Ramos (cell line): ENCODE data around the gene UTY.

Experiments
- in situ Hi-C: fragments of 300-500 bp; cut with MboI; formaldehyde crosslinking; loops from one replicate; pipeline ENCODE4 v1.14.3; 2022; ENCODE audit warnings: low sequenced_read_pairs; ENCODE audit not compliant: unreplicated experiment

The UTY gene

DNA sequence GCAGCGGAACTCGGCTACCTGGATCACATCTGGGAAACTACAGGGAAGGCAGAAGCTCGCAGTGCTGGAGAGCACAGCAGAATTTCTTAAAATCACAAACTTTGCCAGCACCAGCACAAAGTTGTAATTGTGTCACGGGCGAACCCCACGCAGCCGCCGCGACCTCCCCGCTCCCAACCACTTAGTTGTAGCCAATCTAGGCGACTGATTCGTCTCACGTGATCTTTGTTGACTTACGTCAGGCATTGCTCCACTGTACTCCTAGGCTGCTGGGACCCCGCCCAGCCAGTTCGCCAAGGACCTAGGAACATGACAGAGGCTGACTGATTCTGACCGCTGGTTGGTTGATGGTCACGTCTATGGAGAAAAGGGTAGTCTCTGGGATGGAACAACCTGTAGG, at the start of gene UTY:
UTY (minus strand) TSS at position 206 of the 400 bp plus-strand sequence. CDS start 368 bp downstream, outside the sequence.
- in situ Hi-C loops = no loop called here

DNA sequence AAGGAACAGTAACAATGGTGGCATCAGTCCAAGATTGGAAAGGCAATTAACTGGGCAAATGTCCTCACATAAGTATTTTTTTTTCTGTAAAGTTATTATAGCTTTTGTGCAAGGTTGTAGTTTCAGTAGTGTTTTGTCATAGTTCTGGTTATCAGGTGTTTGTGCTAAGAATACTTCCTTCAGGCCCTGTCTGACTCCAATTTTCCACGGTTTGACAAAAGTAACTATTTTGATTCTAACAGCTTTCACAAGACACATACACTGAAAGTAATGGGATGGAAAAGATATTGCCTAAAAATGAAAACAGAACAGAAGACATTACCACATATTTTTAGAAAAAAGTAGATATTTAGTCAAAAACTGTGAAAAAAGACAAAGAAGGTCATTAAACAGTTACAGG, 40.6 kb upstream of the UTY start:
- in situ Hi-C loops = no loop called here

DNA sequence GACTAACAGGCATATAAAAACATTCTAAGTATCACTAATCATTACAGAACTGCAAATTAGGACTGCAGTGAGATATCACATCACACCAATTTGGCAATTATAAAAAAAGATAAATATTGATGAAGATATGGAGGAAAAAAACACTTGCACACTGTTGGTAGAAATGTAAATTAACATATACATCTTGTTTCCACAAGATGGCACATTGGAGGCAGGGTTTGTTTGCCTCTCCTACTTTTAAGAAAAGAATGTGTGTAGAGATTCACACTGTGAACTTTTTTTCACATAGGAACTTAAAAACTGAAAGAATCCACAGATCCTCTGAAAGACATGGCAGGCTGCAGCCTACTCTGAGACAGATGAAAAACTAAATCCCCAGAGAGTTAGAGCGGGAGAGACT, 21.4 kb upstream of the UTY start:
- in situ Hi-C loops = no loop called here

DNA sequence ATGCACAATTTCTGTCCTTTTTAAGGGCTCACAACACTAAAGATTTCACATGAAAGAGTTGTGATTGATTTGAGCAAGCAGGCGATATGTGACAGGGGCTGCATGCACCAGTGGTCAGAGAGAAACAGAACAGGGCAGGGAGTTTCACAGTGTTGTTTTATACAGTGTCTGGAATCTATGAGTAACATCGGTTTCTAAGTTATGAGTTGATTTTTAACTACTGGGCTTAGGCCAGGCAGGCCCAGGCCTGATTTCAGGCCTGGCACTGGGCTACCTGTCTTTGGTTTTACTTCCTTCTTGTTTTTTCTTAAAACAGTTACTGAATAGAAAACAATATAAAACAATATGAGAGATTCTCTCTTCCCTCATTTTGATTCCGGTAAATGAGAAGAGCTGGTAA, 13.9 kb upstream of the UTY start:
- in situ Hi-C loops = no loop called here

DNA sequence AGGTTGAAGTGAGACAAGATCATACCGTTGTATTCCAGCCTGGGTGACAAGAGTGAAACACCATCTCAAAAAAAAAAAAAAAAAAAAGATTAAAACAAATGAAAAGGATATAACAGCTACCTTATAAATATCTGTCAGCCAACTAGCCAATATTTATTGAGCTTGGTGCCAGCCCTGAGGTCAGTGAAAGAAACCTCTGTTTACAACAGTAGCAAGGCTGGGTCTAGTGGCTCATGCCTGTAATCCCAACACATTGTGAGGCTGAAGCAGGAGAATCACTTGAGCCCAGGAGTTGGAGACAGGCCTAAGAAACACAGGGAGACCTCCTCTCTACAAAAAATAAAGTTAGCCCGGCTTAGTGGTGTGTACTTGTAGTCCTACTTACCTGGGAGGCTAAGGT, 12.6 kb upstream of the UTY start:
- in situ Hi-C loops = no loop called here

DNA sequence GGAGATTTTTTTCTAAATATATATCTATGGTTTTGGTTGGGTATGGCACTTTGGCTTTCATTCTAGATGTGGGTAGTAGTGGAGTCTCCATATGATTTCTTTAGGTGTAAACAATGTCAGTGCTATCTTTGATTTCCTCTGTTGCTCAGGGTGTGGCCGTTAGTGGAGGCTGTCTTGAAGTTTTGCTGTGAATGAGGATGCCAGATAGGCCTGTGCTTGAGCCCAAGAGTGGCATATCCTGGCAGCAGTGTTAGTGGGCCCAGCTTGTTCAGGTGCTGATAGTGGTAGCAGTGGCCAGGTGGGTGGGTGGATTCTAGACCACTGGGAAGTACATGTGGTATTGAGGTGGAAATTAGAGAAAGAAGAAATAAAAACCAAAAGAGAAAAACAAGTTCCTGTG, 8.9 kb upstream of the UTY start:
- in situ Hi-C loops = no loop called here

DNA sequence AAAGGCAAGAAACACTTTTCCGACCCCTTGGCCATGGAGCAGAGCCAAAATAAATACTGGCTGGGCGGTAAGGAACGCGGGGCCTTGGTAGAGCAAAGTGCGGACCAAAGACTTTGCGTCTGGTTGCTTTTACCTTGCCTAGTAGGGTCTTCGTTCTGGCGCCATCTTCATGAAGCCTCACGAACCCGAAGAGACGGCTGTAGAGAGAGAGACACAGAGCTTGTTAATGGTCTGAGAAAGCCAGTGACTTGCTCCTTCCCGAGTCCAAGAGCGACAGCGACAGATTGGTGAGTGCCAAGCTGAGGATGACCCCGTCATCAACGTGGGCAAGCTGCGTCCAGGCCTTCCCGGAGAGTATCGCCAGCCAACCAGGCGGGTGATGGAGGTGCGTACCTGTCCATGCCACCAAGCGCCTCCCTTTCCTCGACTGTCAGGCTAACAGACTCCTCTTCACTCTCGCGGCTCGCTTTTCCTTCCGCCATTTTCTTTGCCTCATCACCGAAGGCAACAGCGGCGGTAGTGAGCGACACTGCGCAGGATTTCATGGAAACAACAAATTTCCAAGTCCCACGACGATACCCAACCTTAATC, 617 bp downstream of the UTY start:
- in situ Hi-C loops = no loop called here

DNA sequence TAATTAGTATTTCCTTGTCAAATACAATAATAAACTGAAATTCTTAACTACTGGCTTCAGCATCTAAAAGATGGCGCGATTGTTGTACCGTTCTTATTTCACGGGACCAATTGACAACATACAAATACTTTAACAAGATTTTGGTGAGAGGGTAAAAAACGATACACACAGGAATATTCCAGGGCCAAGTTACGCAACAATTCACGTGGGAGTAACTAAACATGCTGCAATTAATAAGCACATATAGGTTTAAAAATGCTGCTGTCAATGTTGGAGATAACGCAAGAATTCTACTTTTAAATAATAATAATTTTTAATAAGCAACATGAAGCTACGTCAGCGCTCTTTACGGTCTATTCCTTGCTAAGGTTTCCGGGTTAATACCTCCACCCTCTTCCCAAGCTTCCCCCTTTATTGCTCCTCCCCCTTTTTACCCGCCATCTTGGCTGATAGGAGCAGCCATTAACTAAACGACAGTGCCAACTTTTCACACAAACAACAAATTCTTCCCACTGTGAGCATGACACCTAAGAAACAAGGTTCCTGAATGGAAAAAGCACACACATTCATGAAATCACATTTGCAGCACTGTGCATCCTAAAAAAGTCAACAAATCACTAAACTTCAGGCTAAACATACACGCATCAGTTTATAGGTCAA, 1.6 kb downstream of the UTY start:
- in situ Hi-C loops = no loop called here

DNA sequence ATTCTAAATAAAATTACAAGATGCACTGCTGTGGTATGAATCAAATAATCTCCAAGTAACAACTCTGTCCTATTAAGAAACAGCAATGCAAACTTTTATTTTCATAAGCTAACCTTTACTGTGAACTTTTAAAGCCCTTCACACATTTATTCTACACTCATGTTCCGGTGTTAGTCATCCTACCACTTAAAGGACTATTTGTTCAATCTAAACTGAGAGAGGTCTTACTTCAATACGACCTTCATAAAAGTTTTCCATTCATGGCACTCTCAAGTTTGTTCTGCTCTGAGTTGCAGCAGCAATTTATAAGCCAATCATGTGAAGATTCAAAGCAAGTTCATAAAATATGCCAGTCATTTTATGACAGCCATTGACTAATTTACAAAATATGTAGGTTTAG, 4.8 kb downstream of the UTY start:
- in situ Hi-C loops = no loop called here

DNA sequence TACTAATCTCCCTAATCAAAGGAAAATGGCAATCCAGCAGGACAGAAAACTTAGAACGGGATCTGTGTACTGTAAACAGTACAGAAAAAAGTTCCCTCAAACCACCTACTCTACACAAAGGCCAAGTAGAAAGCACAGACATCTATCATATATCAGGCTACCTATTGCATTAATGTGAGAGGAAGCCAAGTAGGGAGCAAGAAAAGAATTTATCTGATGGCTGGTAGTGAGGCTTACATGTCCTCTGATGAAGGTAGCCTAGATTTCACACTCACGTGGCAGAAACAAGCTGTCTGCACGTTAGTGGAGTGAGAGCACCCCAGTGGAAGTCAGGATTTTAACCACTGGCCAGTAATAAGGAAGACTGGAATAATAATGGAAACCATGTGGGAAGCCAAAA, 28.3 kb downstream of the UTY start:
- in situ Hi-C loops = no loop called here

DNA sequence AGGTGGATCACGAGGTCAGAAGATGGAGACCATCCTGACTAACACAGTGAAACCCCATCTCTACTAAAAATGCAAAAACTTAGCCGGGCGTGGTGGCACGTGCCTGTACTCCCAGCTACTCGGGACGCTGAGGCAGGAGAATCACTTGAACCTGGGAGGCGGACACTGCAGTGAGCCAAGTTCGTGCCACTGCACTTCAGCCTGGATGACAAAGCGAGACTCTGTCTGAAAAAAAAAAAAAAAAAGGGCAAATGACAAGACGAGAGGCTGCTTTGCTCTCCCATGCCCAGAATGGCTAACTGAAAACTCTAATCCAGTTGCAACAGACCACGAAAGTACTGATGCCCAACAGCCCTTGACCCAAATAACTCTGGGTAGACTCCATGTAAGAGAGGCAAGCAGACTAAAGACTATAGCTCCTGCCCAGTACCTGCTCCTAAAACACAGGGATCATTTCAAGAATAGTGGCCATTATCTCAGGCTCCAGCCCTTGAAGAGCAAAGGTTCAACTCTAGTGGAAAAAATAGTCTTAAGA, 29.2 kb downstream of the UTY start:
- in situ Hi-C loops = no loop called here

DNA sequence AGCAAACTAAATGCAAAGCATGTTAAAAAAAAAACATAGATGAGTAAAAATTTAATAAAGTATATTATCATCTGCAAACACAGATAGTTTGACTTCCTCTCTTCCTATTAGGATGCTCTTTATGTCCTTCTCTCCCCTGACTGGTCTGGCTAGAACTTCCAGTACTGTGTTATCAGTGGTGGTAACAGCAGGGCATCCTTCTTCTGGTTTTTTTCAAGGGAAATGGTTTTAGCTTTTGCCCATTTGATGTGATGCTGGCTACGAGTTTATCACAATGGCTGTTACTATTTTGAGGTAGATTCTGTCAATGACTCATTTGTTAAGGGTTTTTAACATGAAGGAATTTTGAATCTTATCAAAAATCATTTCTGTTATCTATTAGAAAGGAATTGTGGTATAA, 34.3 kb downstream of the UTY start:
- in situ Hi-C loops = no loop called here

DNA sequence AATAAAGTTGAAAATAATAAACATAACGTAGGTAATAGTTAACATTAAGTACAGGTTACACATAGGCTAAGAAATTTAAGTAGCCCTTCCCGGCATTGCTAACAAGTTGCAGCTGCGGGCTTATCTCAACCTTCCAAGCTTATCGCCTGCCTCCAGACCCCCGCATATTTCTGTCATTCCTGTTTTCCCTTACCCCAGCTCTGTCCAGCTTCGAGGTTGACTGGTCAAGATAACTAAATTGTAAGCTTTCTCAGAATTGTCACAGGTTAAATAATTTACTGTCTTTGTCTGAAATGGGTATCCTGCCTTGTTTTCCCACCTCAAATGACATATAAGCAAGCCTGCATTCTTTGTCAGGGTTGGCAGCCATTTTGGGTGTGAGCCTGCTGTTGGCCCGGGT, 36.7 kb downstream of the UTY start:
- in situ Hi-C loops = no loop called here

DNA sequence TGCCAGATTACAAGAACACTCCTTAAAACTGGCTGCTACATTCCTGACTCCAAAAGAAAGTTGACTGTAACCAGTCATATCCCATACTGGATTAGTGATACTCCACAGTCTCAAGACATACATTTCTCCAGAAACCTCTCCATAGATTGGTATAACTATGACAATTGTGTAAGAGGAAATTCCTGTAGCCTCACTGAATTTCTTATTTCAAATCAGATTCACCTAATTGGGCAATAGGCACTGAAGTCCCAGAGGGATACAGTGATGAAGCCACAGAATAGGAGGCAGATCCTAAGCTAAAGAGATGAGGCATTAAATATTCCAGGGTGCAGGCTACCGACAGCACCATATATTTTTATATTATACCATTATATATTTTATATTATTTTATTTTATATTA, 39.0 kb downstream of the UTY start:
- in situ Hi-C loops = no loop called here

DNA sequence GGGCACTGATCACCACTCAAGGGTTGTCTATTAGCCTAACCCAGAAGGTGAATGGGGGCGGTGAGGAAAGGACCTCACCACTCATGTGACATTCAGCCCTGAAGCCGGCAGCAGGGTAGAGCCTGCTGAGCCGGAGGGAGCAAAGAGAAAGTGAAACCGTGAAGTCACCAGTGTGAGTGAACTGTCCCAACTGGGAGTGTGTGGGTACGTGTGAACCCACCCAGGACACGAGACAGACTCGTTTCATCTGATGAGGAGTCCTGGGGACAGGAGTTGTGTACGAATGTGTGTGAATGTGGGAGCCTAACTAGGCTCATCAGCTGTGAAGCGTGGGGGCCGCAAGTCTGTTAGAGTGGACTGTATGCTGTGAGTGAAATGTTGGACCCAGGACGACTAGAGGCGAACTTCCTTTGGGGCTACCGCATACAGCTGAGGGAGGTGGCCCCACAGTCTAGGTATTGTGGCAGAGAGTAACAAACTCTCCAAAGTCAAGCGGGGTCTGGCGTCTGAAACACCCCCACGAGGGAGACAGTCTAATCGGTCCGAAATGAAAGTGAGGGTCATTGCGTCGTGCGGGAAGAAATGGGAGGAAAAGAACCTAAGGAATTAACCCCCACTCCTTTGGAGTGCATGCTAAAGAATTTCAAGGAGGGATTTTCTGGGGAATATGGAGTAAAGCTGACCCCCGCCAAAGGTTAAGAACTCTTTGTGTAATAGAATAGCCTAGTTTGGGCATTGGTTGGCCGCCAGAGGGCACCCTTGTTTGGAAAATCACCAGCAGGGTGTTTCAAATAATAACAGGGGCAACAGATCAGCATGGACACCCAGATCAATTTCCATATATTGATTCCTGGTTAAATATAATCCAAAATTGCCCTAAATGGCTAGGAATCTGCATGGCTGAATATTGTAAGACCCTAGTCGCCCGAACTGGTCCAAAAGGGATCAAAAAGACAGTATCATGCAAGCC, 43.6 kb downstream of the UTY start:
- in situ Hi-C loops = no loop called here

DNA sequence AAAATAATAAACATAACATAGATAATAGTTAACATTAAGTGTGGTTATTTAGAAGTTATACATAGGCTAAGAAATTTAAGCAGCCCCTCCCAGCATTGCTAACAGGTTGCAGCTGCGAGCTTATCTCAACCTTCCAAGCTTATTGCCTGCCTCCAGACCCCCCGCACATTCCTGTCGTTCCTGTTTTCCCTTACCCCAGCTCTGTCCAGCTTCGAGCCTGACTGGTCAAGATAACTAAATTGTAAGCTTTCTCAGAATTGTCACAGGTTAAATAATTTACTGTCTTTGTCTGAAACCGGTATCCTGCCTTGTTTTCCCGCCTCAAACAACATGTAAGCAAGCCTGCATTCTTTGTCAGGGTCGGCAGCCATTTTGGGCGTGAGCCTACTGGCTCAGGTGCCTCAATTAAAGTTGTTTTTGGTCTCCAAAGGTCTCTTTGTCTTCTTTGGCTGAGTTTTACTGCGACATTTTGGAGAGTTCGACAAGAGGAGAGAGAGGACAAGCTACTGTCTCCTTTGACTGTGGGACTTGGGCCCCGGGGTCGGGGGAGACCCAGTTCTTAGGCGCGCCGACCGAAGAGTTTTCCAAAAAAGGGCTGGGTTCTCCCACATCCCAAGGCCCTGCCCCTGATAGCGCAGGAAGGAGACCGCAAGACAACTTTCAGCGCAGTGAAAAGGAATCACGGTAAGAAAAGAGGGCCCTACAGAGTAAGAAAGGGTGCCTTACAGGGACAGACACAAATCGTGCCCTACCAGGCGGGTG, 44.4 kb downstream of the UTY start:
- in situ Hi-C loops = no loop called here

DNA sequence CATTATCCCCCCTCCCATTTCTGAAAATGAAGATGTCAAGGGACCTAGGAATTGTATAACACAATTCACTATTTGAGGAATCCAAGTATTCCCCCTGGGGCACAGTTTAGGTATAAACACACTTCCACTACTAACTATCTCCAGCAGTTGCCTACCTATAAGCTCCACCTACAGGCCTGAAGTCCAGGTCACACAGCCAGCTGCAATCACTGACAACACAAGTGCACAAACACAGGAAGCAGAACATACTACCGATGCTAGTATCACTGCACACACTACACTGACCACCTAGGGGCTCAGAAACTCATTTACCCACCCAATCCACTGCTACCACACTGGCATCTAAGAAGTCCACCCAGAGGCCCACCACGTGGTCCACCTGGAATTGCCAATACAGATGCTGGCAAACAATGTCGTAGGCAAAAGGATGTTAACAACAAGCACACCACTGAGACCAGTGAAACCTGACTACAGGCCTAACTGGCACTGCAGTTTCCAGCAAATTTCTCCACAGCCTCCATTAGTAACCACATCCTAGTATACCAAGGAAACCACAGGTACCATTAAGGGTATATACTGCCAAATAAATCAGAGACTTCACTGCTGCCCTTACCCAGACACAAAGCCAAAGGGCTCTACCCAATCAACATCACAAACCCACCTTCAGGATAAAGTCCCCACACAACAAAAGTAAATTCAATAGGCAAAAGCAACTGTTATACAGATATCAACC, 47.4 kb downstream of the UTY start:
- in situ Hi-C loops = no loop called here

DNA sequence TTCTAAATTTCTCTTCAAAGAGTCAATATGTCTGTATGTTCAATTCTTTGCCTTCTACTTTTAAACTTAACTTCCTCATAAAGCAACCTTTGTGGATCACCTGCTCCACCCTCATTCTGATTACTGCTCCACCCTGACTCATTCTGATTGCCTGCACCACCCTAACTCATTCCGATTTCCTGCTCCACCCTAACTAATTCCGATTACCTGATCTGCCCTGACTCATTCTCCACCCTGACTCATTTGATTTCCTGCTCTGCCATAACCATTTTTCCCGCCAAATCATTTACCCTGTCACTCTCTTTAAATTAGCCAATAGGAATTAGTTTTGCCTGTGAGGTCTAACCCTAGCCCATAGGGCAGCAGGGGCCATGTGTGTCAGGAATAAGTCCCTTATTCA, 50.3 kb downstream of the UTY start:
- in situ Hi-C loops = no loop called here

DNA sequence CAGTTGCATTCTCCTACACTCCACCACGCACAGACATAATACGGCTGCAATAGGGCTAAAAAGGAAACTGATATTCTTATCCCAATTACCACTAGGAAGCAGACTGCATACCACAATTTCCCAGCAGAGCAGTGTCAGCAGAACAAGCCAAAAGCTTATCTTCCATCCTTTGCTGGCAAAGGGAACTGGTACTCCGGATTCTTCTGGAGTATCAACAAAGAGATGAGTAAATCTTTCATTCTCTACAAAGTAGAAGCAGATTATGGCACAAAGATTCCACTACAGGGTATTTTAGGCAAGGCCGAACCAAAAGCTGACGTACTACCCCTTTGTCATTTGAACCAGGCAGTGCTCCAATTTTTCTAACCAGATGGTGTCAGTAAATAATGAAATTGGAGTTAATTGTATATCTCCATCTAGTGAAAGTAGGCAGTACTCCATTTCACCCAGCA, 56.5 kb downstream of the UTY start:
- in situ Hi-C loops = no loop called here
